ENCODE results near the gene SHC2.

The SHC2 gene

GRCh38 chr19:367963-368629 is 92.7 kb downstream of the SHC2 start:
- Histone ChIP-seq H3K27ac (ENCODE audit: low read depth, low read length) (no peak overlapping the region), H3K36me3 (ENCODE audit: insufficient read depth, low read length) (no peaks in the 10 kb centered on the region), H3K4me1 (ENCODE audit: insufficient read depth, low read length) (no peaks in the 10 kb centered on the region), H3K4me3 (ENCODE audit: low read depth in 1 of 2, low read length in 2 of 2) (no peak overlapping the region), H3K9ac (ENCODE audit: low read length) (no peak overlapping the region), H3K9me3 (ENCODE audit: low read length) (no peaks in the 10 kb centered on the region), H3K27me3 (ENCODE audit: control insufficient read depth in 1 of 2, insufficient read depth in 2 of 2, low read length in 2 of 2) (peaks cover 0 to 4% of the 10 kb centered on the region in 2 donors)

GRCh38 chr19:367561-367960 is 93.3 kb downstream of the SHC2 start:
- Histone ChIP-seq H3K4me1 (ENCODE audit: insufficient read depth, low read length) (no peaks in the 10 kb centered on the region), H3K4me3 (ENCODE audit: low read depth in 1 of 2, low read length in 2 of 2) (no peak overlapping the region), H3K9ac (ENCODE audit: low read length) (no peak overlapping the region), H3K27me3 (ENCODE audit: control insufficient read depth in 1 of 2, insufficient read depth in 2 of 2, low read length in 2 of 2) (peaks cover 0 to 3% of the 10 kb centered on the region in 2 donors), H3K36me3 (ENCODE audit: insufficient read depth, low read length) (no peaks in the 10 kb centered on the region), H3K27ac (ENCODE audit: low read depth, low read length) (no peak overlapping the region), H3K9me3 (ENCODE audit: low read length) (no peaks in the 10 kb centered on the region)

GRCh38 chr19:366951-367350 is 93.9 kb downstream of the SHC2 start:
- no peaks in the 10 kb centered on the region for H3K36me3 ChIP-seq (ENCODE audit: insufficient read depth, low read length)
- no peak overlapping the region for H3K4me3 ChIP-seq (ENCODE audit: low read depth in 1 of 2, low read length in 2 of 2)
- H3K9ac ChIP-seq (ENCODE audit: low read length): no peak overlapping the region
- peaks cover 0 to 3% of the 10 kb centered on the region in 2 donors for H3K27me3 ChIP-seq (ENCODE audit: control insufficient read depth in 1 of 2, insufficient read depth in 2 of 2, low read length in 2 of 2)
- no peak overlapping the region for H3K27ac ChIP-seq (ENCODE audit: low read depth, low read length)
- no peaks in the 10 kb centered on the region for H3K9me3 ChIP-seq (ENCODE audit: low read length)
- H3K4me1 ChIP-seq (ENCODE audit: insufficient read depth, low read length): no peaks in the 10 kb centered on the region

Data from muscle layer of colon (tissue), 2 donors.